Hepatocyte (in vitro differentiated cells): Measurements from ENCODE around the gene OR4D11.
"Not testable (repeated sequence)": the region's sequence is repeated elsewhere in the genome, so short reads cannot be mapped to it uniquely, and the experiment has no call there.

Source experiments
- CTCF ChIP-seq: fragments of 200-600 bp; sonication (generic); IDR thresholded peaks from 2 replicates; pipeline ENCODE4 v1.5.1; 2016; ENCODE audit warnings: antibody characterized with exemption, mild to moderate bottlenecking; ENCODE audit not compliant: poor library complexity
- EZH2 ChIP-seq: fragments of 200-600 bp; sonication (generic); IDR thresholded peaks from 2 replicates; pipeline ENCODE4 v1.6.1; 2016; ENCODE audit warnings: antibody characterized with exemption, mild to moderate bottlenecking, borderline replicate concordance
- EZH2phosphoT487 ChIP-seq: fragments of 200-600 bp; sonication (generic); IDR thresholded peaks from one replicate; pipeline ENCODE4 v1.6.1; 2018; ENCODE audit warnings: antibody characterized with exemption, mild to moderate bottlenecking, low read depth, moderate library complexity; ENCODE audit not compliant: unreplicated experiment, severe bottlenecking

GRCh38 chr11:59543713-59544112 is 40.3 kb downstream of the OR4D11 start:
- TF ChIP-seq EZH2, CTCF, EZH2phosphoT487: not testable (repeated sequence)
